GM18951 (cell line): ENCODE measurements around the gene ZNF436.

ENCODE experiments used
- POLR2A ChIP-seq: IDR thresholded peaks from 4 replicates; pipeline ENCODE4 v1.6.1; 2011; ENCODE audit warnings: mild to moderate bottlenecking; ENCODE audit not compliant: insufficient read length, insufficient read depth; ENCODE audit errors: extremely low read depth
- in situ Hi-C: fragments of 300-500 bp; cut with MboI; formaldehyde crosslinking; loops from one replicate; pipeline ENCODE4 v1.12.0; 2022; ENCODE audit warnings: low sequenced_read_pairs, mixed read lengths, inconsistent platforms; ENCODE audit not compliant: unreplicated experiment

Gene ZNF436

GRCh38 chr1:23400324-23401114 lies 30.9 kb upstream of the ZNF436 start:
- in situ Hi-C loops, result no loop called here
- TF ChIP-seq POLR2A, result no peak

- in situ Hi-C loops, result no loop called here
- no peak for TF ChIP-seq POLR2A
These were observed 29.6 kb upstream of the ZNF436 start for GRCh38 chr1:23399229-23399628.

- TF ChIP-seq POLR2A, result no peak
These were observed 28.3 kb upstream of the ZNF436 start for GRCh38 chr1:23397908-23398307.

GRCh38 chr1:23396380-23396779 lies 26.7 kb upstream of the ZNF436 start:
- in situ Hi-C loops, result no loop called here
- TF ChIP-seq POLR2A, result no peak

More at GRCh38 chr1:23397908-23398307, 28.3 kb upstream of the ZNF436 start:
- in situ Hi-C loops, result no loop called here

GRCh38 chr1:23395849-23396248 lies 26.2 kb upstream of the ZNF436 start:
- in situ Hi-C loops, result no loop called here
- no peak for TF ChIP-seq POLR2A

- no peak for TF ChIP-seq POLR2A
- in situ Hi-C loops, result no loop called here
These were observed 25.6 kb upstream of the ZNF436 start for GRCh38 chr1:23395154-23395724.

- no peak for TF ChIP-seq POLR2A
- in situ Hi-C loops, result no loop called here
These were observed 25.0 kb upstream of the ZNF436 start for GRCh38 chr1:23394684-23395083.

GRCh38 chr1:23394181-23394580 lies 24.5 kb upstream of the ZNF436 start:
- TF ChIP-seq POLR2A, result no peak
- in situ Hi-C loops, result no loop called here

GRCh38 chr1:23393706-23394105 lies 24.1 kb upstream of the ZNF436 start:
- TF ChIP-seq POLR2A, result no peak
- in situ Hi-C loops, result no loop called here

- no peak for TF ChIP-seq POLR2A
These were observed 22.7 kb upstream of the ZNF436 start for GRCh38 chr1:23392125-23392855.

GRCh38 chr1:23389837-23390321 lies 20.2 kb upstream of the ZNF436 start:
- TF ChIP-seq POLR2A, result no peak
- in situ Hi-C loops, result no loop called here

More at GRCh38 chr1:23392125-23392855, 22.7 kb upstream of the ZNF436 start:
- in situ Hi-C loops, result no loop called here

GRCh38 chr1:23387494-23387893 lies 17.9 kb upstream of the ZNF436 start:
- no peak for TF ChIP-seq POLR2A
- in situ Hi-C loops, result no loop called here

GRCh38 chr1:23385119-23385621 lies 15.5 kb upstream of the ZNF436 start:
- no peak for TF ChIP-seq POLR2A
- in situ Hi-C loops, result no loop called here
